PFSK-1 (cell line): Measurements from ENCODE around the gene SLC12A6.

Source experiments
- FOXP2 ChIP-seq: optimal IDR thresholded peaks from 2 replicates; pipeline ENCODE3; 2011; ENCODE audit warnings: borderline replicate concordance, control low read depth, inconsistent platforms; ENCODE audit not compliant: insufficient read depth; ENCODE audit errors: extremely low read length, extremely low read depth
- POLR2AphosphoS5 ChIP-seq: IDR thresholded peaks from 2 replicates; pipeline ENCODE4 v1.6.1; 2012; ENCODE audit warnings: low read depth, mild to moderate bottlenecking, control low read depth, low read length, moderate library complexity
- REST ChIP-seq, 2 experiments: IDR thresholded peaks; 2 replicates each; pipeline versions ENCODE4 v1.6.1 to v1.8.0; 2011 to 2012; ENCODE audit warnings: low read depth in 2 of 2, low read length in 2 of 2, control low read depth in 1 of 2, inconsistent platforms in 1 of 2, mild to moderate bottlenecking in 1 of 2, moderate library complexity in 1 of 2; ENCODE audit not compliant: insufficient read depth in 1 of 2
- SIN3A ChIP-seq: IDR thresholded peaks from 2 replicates; pipeline ENCODE4 v1.6.1; 2012; ENCODE audit warnings: mild to moderate bottlenecking, low read length, moderate library complexity, borderline replicate concordance; ENCODE audit not compliant: insufficient read depth
- TAF1 ChIP-seq: IDR thresholded peaks from 2 replicates; pipeline ENCODE4 v1.6.1; 2012; ENCODE audit warnings: low read length, control low read depth, borderline replicate concordance; ENCODE audit not compliant: insufficient read depth

The SLC12A6 gene

GRCh38 chr15:34264076-34264475 is 73.5 kb downstream of the SLC12A6 start:
- no peak for TF ChIP-seq FOXP2
- TF ChIP-seq TAF1 = no peak
- TF ChIP-seq POLR2AphosphoS5 = no peak
- TF ChIP-seq SIN3A = no peak
- TF ChIP-seq REST (IDR thresholded peaks at IDR 0.05; ENCODE audit: insufficient read depth in 1 of 2, low read depth in 2 of 2, low read length in 2 of 2) = no peak

GRCh38 chr15:34262362-34262761 is 75.2 kb downstream of the SLC12A6 start:
- no peak for TF ChIP-seq TAF1
- no peak for TF ChIP-seq REST (IDR thresholded peaks at IDR 0.05; ENCODE audit: insufficient read depth in 1 of 2, low read depth in 2 of 2, low read length in 2 of 2)
- no peak for TF ChIP-seq POLR2AphosphoS5
- TF ChIP-seq SIN3A = no peak

GRCh38 chr15:34259566-34259965 is 78.0 kb downstream of the SLC12A6 start:
- no peak for TF ChIP-seq REST (IDR thresholded peaks at IDR 0.05; ENCODE audit: insufficient read depth in 1 of 2, low read depth in 2 of 2, low read length in 2 of 2)
- TF ChIP-seq SIN3A = no peak
- no peak for TF ChIP-seq POLR2AphosphoS5

- no peak for TF ChIP-seq SIN3A
- TF ChIP-seq REST (IDR thresholded peaks at IDR 0.05; ENCODE audit: insufficient read depth in 1 of 2, low read depth in 2 of 2, low read length in 2 of 2) = no peak
- TF ChIP-seq FOXP2 = no peak
- no peak for TF ChIP-seq POLR2AphosphoS5
- TF ChIP-seq TAF1 = no peak
Measured at GRCh38 chr15:34258151-34258550, 79.4 kb downstream of the SLC12A6 start.

GRCh38 chr15:34252545-34252944 is 85.0 kb downstream of the SLC12A6 start:
- TF ChIP-seq REST (IDR thresholded peaks at IDR 0.05; ENCODE audit: insufficient read depth in 1 of 2, low read depth in 2 of 2, low read length in 2 of 2) = no peak
- no peak for TF ChIP-seq POLR2AphosphoS5
- TF ChIP-seq TAF1 = no peak
- no peak for TF ChIP-seq SIN3A
- TF ChIP-seq FOXP2 = no peak
